IgD-negative memory B cell (primary cell): ENCODE data around the gene MAFG. TPM values are rescaled to one million over a fixed set of nuclear protein-coding genes. Genes with fewer than 3 reads are reported as not detected.

Experiments used
- H3K27ac Mint-ChIP-seq, 3 donors: one replicate each; pipeline ENCODE4 v1.8.0; 2020 to 2022; ENCODE audit warnings: mild to moderate bottlenecking in 3 of 3, mixed read lengths in 3 of 3, moderate library complexity in 1 of 3
- H3K27me3 Mint-ChIP-seq: one replicate; pipeline ENCODE4 v1.8.0; 2021; ENCODE audit warnings: mixed read lengths
- H3K36me3 Mint-ChIP-seq: one replicate; pipeline ENCODE4 v1.8.0; 2020; ENCODE audit warnings: mild to moderate bottlenecking, mixed read lengths
- H3K4me1 Mint-ChIP-seq, 3 donors: one replicate each; pipeline ENCODE4 v1.8.0; 2020 to 2022; ENCODE audit warnings: mixed read lengths in 3 of 3, mild to moderate bottlenecking in 1 of 3
- H3K4me3 Mint-ChIP-seq, 4 donors: one replicate each; pipeline ENCODE4 v1.8.0; 2020 to 2022; ENCODE audit warnings: mild to moderate bottlenecking in 4 of 4, mixed read lengths in 4 of 4, moderate library complexity in 3 of 4
- H3K9me3 Mint-ChIP-seq, 3 donors: one replicate each; pipeline ENCODE4 v1.8.0; 2020 to 2021; ENCODE audit warnings: mixed read lengths in 3 of 3, mild to moderate bottlenecking in 1 of 3
- polyA plus RNA-seq: library from polyadenylated mRNA; unstranded; fragments of 300-500 nt; fragmentation: Illumina TruSeq; gene quantifications from one replicate; pipeline ENCODE4 v1.2.3, GENCODE V29; 2021

The MAFG gene
- polyA plus RNA-seq, 1 donor from 2014 or later, result 1.6 TPM

DNA sequence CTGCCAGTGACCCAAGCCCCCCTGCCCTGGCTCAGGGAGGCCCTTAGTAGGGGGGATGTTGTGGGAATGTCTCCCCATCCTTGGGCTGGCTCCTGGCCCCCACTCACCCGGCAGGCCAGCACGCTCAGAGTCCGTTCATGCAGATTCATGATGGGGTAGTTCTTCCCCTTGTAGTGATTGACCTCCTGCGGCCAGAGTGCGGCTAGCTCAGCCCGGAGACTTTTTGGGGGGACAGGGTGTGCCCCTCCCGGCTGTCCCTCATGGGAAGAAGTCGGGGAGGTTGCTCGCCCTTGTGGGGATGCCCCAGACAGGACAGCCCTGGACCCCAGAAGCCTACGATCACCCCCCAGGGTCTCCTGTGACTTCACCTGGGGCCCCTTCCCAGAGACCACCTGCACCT, 21.5 kb downstream of the MAFG start:
- Mint-ChIP-seq H3K4me3 (no peak overlapping the region), H3K36me3 (peaks cover 2% of the 10 kb centered on the region), H3K27ac (no peak overlapping the region), H3K27me3 (peaks cover 5% of the 10 kb centered on the region), H3K4me1 (peaks cover 2 to 4% (median 4%) of the 10 kb centered on the region in 3 donors), H3K9me3 (no peaks in the 10 kb centered on the region)

GRCh38 chr17:81905424-81905875, 22.1 kb downstream of the MAFG start:
- H3K4me1 Mint-ChIP-seq, result peaks cover 3 to 8% (median 5%) of the 10 kb centered on the region in 3 donors
- H3K9me3 Mint-ChIP-seq, result no peaks in the 10 kb centered on the region

GRCh38 chr17:81904600-81905423, 22.7 kb downstream of the MAFG start:
- H3K36me3 Mint-ChIP-seq, result peaks cover 9% of the 10 kb centered on the region
- H3K27me3 Mint-ChIP-seq, result peaks cover 13% of the 10 kb centered on the region
- no peak overlapping the region for H3K4me3 Mint-ChIP-seq
- H3K4me1 Mint-ChIP-seq, result peaks cover 3 to 8% (median 5%) of the 10 kb centered on the region in 3 donors
- H3K27ac Mint-ChIP-seq, result no peak overlapping the region
- no peaks in the 10 kb centered on the region for H3K9me3 Mint-ChIP-seq

More at GRCh38 chr17:81905424-81905875, 22.1 kb downstream of the MAFG start:
- Mint-ChIP-seq H3K4me3 (no peak overlapping the region), H3K27me3 (peaks cover 9% of the 10 kb centered on the region), H3K27ac (no peak overlapping the region), H3K36me3 (peaks cover 5% of the 10 kb centered on the region)

GRCh38 chr17:81903896-81904599, 23.5 kb downstream of the MAFG start:
- no peak overlapping the region for H3K27ac Mint-ChIP-seq
- H3K4me1 Mint-ChIP-seq, result peaks cover 3 to 8% (median 5%) of the 10 kb centered on the region in 3 donors
- H3K4me3 Mint-ChIP-seq, result no peak overlapping the region
- H3K9me3 Mint-ChIP-seq, result no peaks in the 10 kb centered on the region
- H3K36me3 Mint-ChIP-seq, result peaks cover 9% of the 10 kb centered on the region
- peaks cover 13% of the 10 kb centered on the region for H3K27me3 Mint-ChIP-seq

DNA sequence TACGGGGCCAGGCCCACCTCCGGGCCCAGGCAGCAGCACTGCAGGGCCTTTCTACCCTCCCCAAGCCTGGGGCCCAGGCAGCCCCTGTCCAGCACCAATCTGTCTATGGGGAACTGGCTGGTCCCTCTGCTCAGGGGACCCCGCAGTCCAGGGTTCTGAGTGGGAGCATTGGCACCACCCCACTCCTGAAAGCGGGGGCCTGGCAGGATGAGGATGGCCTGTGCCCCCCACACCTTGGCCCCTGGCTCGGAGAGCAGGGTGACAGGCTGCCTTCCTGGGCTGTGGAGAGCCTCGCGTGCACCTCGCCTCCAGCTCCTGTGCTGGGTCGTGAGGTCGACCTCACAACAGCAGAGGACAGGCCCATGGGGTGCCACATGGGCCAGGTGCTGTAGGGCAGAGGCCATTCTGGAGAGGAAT, 24.1 kb downstream of the MAFG start:
- Mint-ChIP-seq H3K9me3 (no peaks in the 10 kb centered on the region), H3K27me3 (peaks cover 13% of the 10 kb centered on the region), H3K27ac (no peak overlapping the region), H3K4me1 (peaks cover 3 to 8% (median 5%) of the 10 kb centered on the region in 3 donors), H3K4me3 (peak overlapping the region in 1 of 4 donors; percentile 28), H3K36me3 (peaks cover 9% of the 10 kb centered on the region)

DNA sequence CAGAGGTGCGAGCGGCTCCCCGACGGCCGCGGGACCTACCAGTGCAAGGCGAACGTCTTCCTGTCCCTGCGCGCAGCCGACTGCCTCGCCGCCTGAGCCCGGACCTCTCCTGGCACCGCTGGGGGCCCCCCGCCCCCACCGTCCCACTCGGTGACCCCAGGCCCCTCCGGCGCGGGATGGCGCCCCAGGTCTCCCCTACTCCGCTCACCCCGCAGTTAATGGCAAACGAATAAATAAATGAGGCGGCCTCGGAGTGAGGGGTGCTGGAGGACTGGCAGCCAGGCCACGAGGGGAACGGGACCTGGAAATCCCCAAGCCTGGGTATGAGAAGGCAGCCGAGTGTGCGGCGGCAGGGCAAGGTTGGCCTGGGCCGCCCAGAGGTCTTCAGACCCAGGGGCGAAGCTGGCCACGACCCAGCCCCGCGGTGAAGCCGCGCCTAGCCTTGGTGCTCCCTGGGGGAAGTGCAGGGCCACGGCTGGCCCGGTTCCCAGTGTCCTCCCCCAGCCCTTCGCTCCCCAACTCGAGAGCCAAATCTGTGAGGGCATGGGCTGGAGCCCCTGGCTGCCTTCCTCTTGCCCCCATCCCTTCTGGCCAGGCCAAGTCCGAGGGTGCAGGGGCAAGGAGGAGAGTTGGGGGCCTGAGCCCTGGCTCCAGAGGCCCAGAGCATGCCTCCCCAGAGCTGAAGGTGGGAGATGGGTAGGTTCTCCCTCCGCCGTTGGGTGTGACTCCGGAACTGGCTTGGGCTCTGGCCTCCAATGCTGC, 24.7 kb downstream of the MAFG start:
- H3K27ac Mint-ChIP-seq, result no peak overlapping the region
- no peak overlapping the region for H3K4me3 Mint-ChIP-seq
- H3K36me3 Mint-ChIP-seq, result peaks cover 9% of the 10 kb centered on the region
- no peaks in the 10 kb centered on the region for H3K9me3 Mint-ChIP-seq
- peaks cover 13% of the 10 kb centered on the region for H3K27me3 Mint-ChIP-seq
- H3K4me1 Mint-ChIP-seq, result peaks cover 3 to 8% (median 5%) of the 10 kb centered on the region in 3 donors

DNA sequence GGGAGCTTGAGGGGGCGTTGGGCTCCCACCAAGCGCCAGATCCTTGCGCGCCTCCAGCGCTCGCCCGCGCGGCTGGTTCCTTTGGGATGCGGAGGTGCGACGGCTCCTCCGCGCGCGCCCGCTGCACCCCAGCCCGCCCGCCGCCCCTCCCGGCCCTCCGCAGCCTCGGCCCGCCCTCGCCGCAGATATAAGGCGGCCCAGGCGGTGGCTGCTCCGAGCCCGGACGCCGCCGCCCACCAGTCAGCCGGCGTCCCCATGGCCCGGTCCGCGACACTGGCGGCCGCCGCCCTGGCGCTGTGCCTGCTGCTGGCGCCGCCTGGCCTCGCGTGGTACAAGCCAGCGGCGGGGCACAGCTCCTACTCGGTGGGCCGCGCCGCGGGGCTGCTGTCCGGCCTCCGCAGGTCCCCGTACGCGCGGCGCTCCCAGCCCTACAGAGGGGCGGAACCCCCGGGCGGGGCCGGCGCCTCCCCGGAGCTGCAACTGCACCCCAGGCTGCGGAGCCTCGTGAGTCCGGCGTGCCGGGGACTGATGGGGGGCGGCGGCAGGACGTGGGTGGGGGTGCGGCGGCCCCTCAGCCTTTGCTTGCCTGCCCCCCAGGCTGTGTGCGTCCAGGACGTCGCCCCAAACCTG, 25.4 kb downstream of the MAFG start, which contains the start of gene NPB:
NPB (plus strand) TSS at position 216 of the 630 bp plus-strand sequence; CDS start at position 256, 40 bp downstream.
- peak within 1 kb of the TSS in 2 of 4 donors; percentile 27 to 39 for H3K4me3 Mint-ChIP-seq
- H3K27me3 Mint-ChIP-seq, result peaks cover 13% of the 10 kb centered on the region
- H3K9me3 Mint-ChIP-seq, result no peaks in the 10 kb centered on the region
- no peak within 1 kb of the TSS for H3K27ac Mint-ChIP-seq
- H3K36me3 Mint-ChIP-seq, result peaks cover 9% of the 10 kb centered on the region
- H3K4me1 Mint-ChIP-seq, result peaks cover 3 to 8% (median 5%) of the 10 kb centered on the region in 3 donors

GRCh38 chr17:81901167-81902022, 26.1 kb downstream of the MAFG start:
- peak overlapping the region in 1 of 3 donors; percentile 78 for H3K27ac Mint-ChIP-seq
- peaks cover 9% of the 10 kb centered on the region for H3K36me3 Mint-ChIP-seq

GRCh38 chr17:81900181-81900820, 27.2 kb downstream of the MAFG start:
- peaks cover 11% of the 10 kb centered on the region for H3K36me3 Mint-ChIP-seq
- no peaks in the 10 kb centered on the region for H3K9me3 Mint-ChIP-seq
- peaks cover 3 to 8% (median 5%) of the 10 kb centered on the region in 3 donors for H3K4me1 Mint-ChIP-seq
- peak overlapping the region in 1 of 3 donors; percentile 35 for H3K27ac Mint-ChIP-seq
- H3K4me3 Mint-ChIP-seq, result peak overlapping the region in 2 of 4 donors; percentile 23 to 39
- peaks cover 13% of the 10 kb centered on the region for H3K27me3 Mint-ChIP-seq

More at GRCh38 chr17:81901167-81902022, 26.1 kb downstream of the MAFG start:
- Mint-ChIP-seq H3K27me3 (peaks cover 13% of the 10 kb centered on the region), H3K4me3 (peak overlapping the region in 2 of 4 donors; percentile 27 to 39), H3K4me1 (peaks cover 3 to 8% (median 5%) of the 10 kb centered on the region in 3 donors), H3K9me3 (no peaks in the 10 kb centered on the region)

DNA sequence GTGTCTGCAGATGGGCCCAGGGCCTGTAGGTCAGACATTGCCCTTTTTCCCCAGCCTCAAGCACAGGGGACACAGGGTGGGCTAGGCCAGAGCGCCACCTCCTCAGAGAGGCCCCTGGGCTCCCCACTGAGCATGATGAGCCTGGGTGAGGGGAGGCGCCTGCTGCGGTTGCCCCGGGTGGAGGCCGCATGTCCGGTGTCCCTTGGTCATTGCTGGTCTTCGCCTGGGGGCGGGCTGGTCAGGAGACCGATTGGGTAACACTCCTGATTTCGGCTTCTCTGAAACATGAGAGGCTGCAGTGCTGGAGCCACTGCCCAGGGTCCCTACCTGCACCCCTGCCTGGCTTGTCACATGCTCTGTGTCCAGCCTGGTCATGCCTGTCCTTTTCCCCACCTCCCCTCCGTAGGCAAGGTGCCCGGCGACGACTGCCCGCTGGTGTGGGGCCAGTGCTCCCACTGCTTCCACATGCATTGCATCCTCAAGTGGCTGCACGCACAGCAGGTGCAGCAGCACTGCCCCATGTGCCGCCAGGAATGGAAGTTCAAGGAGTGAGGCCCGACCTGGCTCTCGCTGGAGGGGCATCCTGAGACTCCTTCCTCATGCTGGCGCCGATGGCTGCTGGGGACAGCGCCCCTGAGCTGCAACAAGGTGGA, 27.9 kb downstream of the MAFG start:
- peaks cover 13% of the 10 kb centered on the region for H3K27me3 Mint-ChIP-seq
- no peak overlapping the region for H3K4me3 Mint-ChIP-seq
- H3K27ac Mint-ChIP-seq, result peak overlapping the region in 1 of 3 donors; percentile 35
- peaks cover 11% of the 10 kb centered on the region for H3K36me3 Mint-ChIP-seq
- H3K9me3 Mint-ChIP-seq, result no peaks in the 10 kb centered on the region
- peaks cover 3 to 8% (median 5%) of the 10 kb centered on the region in 3 donors for H3K4me1 Mint-ChIP-seq

GRCh38 chr17:81898885-81899284, 28.6 kb downstream of the MAFG start:
- H3K36me3 Mint-ChIP-seq, result peaks cover 11% of the 10 kb centered on the region
- no peak overlapping the region for H3K4me3 Mint-ChIP-seq
- peaks cover 3 to 8% (median 5%) of the 10 kb centered on the region in 3 donors for H3K4me1 Mint-ChIP-seq
- H3K27ac Mint-ChIP-seq, result no peak overlapping the region
- no peaks in the 10 kb centered on the region for H3K9me3 Mint-ChIP-seq
- H3K27me3 Mint-ChIP-seq, result peaks cover 13% of the 10 kb centered on the region

GRCh38 chr17:81898029-81898866, 29.3 kb downstream of the MAFG start:
- Mint-ChIP-seq H3K4me3 (no peak overlapping the region), H3K9me3 (no peaks in the 10 kb centered on the region), H3K27ac (no peak overlapping the region), H3K4me1 (peaks cover 5 to 8% (median 7%) of the 10 kb centered on the region in 3 donors), H3K27me3 (peaks cover 11% of the 10 kb centered on the region), H3K36me3 (peaks cover 11% of the 10 kb centered on the region)
